HepG2 (cell line): Measurements from ENCODE around the gene SF3A2. TPM values are rescaled to one million over a fixed set of nuclear protein-coding genes. Genes with fewer than 3 reads are reported as not detected.

Experiments used
- ATAC-seq: fragments of 200-7000 bp; cut with Tn5 transposase; 3 replicates; pipeline ENCODE4 v1.9.1; 2020; ENCODE audit warnings: mild to moderate bottlenecking, moderate library complexity
- BruUV-seq: library from RNA; stranded (reverse); fragments of 400-500 nt; replicated peaks from 2 replicates; lab custom pipeline; 2021; lab: Mats Ljungman, UMichigan
- CTCF ChIA-PET: fragments of 300-600 bp; formaldehyde crosslinking; extraction: SDS; loops from one replicate; lab custom pipeline; 2021; ENCODE audit warnings: low total read pairs, inconsistent platforms, low intra/inter-chr PET ratio; lab: Yijun Ruan, JAX
- POLR2A ChIA-PET: fragments of 350-600 bp; sonication (Branson Sonifier 250); formaldehyde crosslinking; loops from one replicate; lab custom pipeline; 2020; ENCODE audit warnings: antibody characterized with exemption, inconsistent platforms; lab: Yijun Ruan, JAX
- DNase-seq: peaks from one replicate; pipeline ENCODE4 v3.0.0-alpha.2; 2015; ENCODE audit warnings: low spot score
- FAIRE-seq: peaks from 3 replicates; lab custom pipeline; 2011; peaks lifted over from hg19 to GRCh38; lab: Jason Lieb, UNC
- H2AFZ ChIP-seq: one replicate; pipeline ENCODE4 v1.6.1; 2011; ENCODE audit warnings: low read length, inconsistent platforms
- H3K27ac ChIP-seq: fragments of 300-600 bp; 3 replicates; pipeline ENCODE4 v1.8.0; 2011; ENCODE audit warnings: mixed run types, mild to moderate bottlenecking, mixed read lengths, low read length, inconsistent platforms; ENCODE audit not compliant: insufficient read depth; ENCODE audit errors: extremely low read length
- H3K27me3 ChIP-seq, 2 experiments: fragments of 200-600 bp in 1 of 2; 2 replicates in 1 of 2; 3 replicates in 1 of 2; pipeline versions ENCODE4 v1.6.0 to v1.8.0; 2011; ENCODE audit warnings: low read length in 2 of 2, mild to moderate bottlenecking in 2 of 2, moderate library complexity in 2 of 2, inconsistent platforms in 1 of 2; ENCODE audit not compliant: insufficient read depth in 2 of 2, control insufficient read depth in 1 of 2
- H3K36me3 ChIP-seq, 2 experiments: fragments of 200-600 bp in 1 of 2; replicated peaks in 1 of 2; 2 replicates in 1 of 2; 3 replicates in 1 of 2; pipeline versions ENCODE4 v1.5.1 to v1.8.0; 2011; ENCODE audit warnings: low read length in 2 of 2, inconsistent platforms in 1 of 2; ENCODE audit not compliant: insufficient read depth in 2 of 2, control insufficient read depth in 1 of 2
- H3K4me1 ChIP-seq: 2 replicates; pipeline ENCODE4 v1.5.1; 2012; ENCODE audit warnings: low read length, inconsistent platforms; ENCODE audit not compliant: insufficient read depth
- H3K4me2 ChIP-seq: 2 replicates; pipeline ENCODE4 v1.6.0; 2011; ENCODE audit warnings: low read depth, low read length, inconsistent platforms
- H3K4me3 ChIP-seq, 3 experiments: fragments of 200-600 bp in 1 of 3; sonication (generic), shearing (Covaris generic) in 1 of 3; replicated peaks in 1 of 3; 2 replicates each; pipeline ENCODE4 v1.5.1; 2011 to 2016; ENCODE audit warnings: low read length in 3 of 3, inconsistent platforms in 2 of 3, low read depth in 2 of 3, mild to moderate bottlenecking in 2 of 3, control low read depth in 1 of 3, mixed read lengths in 1 of 3; ENCODE audit not compliant: insufficient read depth in 1 of 3
- H3K79me2 ChIP-seq: one replicate; pipeline ENCODE4 v1.6.1; 2011; ENCODE audit warnings: low read length, inconsistent platforms; ENCODE audit not compliant: insufficient read depth
- H3K9ac ChIP-seq: 2 replicates; pipeline ENCODE4 v1.6.0; 2011; ENCODE audit warnings: mild to moderate bottlenecking, low read depth, low read length, inconsistent platforms; ENCODE audit not compliant: insufficient read depth
- H3K9me3 ChIP-seq: 2 replicates; pipeline ENCODE4 v1.5.1; 2012; ENCODE audit warnings: mild to moderate bottlenecking, low read length
- H4K20me1 ChIP-seq: 2 replicates; pipeline ENCODE4 v1.6.0; 2011; ENCODE audit warnings: inconsistent platforms, mild to moderate bottlenecking, low read length, moderate library complexity; ENCODE audit not compliant: insufficient read depth
- ATF4 ChIP-seq, 2 experiments: fragments of 450-650 bp in 1 of 2; sonication (generic) in 1 of 2; formaldehyde crosslinking; IDR thresholded peaks; 2 replicates each; pipeline versions ENCODE4 v1.5.0 to v1.8.0; 2020 to 2022; ENCODE audit warnings: mild to moderate bottlenecking in 1 of 2, missing genetic modification reagents in 1 of 2
- DZIP1 ChIP-seq: sonication (generic); formaldehyde crosslinking; IDR thresholded peaks from 2 replicates; pipeline ENCODE4 v1.5.0; 2020; ENCODE audit warnings: mild to moderate bottlenecking, missing genetic modification reagents
- GABPA ChIP-seq, 2 experiments: IDR thresholded peaks; 2 replicates each; pipeline ENCODE4 v1.6.1; 2011 to 2016; ENCODE audit warnings: low read depth in 2 of 2, low read length in 1 of 2, missing biosample characterization in 1 of 2, missing genetic modification characterization in 1 of 2
- MTERF4 ChIP-seq: sonication (generic); formaldehyde crosslinking; IDR thresholded peaks from 2 replicates; pipeline ENCODE4 v1.8.0; 2023; ENCODE audit warnings: mild to moderate bottlenecking, missing genetic modification reagents
- SAP130 ChIP-seq: IDR thresholded peaks from 2 replicates; pipeline ENCODE4 v1.6.1; 2016; ENCODE audit warnings: low read depth
- TFE3 ChIP-seq: IDR thresholded peaks from 2 replicates; pipeline ENCODE4 v1.6.1; 2016
- THAP8 ChIP-seq: sonication (generic); formaldehyde crosslinking; IDR thresholded peaks from 2 replicates; pipeline ENCODE4 v1.5.1; 2020; ENCODE audit warnings: missing genetic modification reagents, mild to moderate bottlenecking, borderline replicate concordance
- TOE1 ChIP-seq: sonication (generic); formaldehyde crosslinking; IDR thresholded peaks from 2 replicates; pipeline ENCODE4 v1.4.0; 2020; ENCODE audit warnings: mild to moderate bottlenecking, missing genetic modification reagents
- WGBS: methylation state at CpG from one replicate; pipeline ENCODE4 v1.1.6; 2017; ENCODE audit warnings: low lambda C conversion rate; 5-methylcytosine and 5-hydroxymethylcytosine counted together
- in situ Hi-C: cut with HindIII; loops from 2 replicates; pipeline ENCODE4 v1.10.0; 2017; ENCODE audit warnings: low pct_unique_long_range_greater_than_20kb; ENCODE audit not compliant: extremely low pct_ligation_motif_present
- intact Hi-C: fragments of 100-400 bp; cut with micrococcal nuclease; formaldehyde crosslinking; loops from one replicate; pipeline ENCODE4 v1.10.0; 2022; ENCODE audit not compliant: unreplicated experiment
- polyA plus RNA-seq, 8 experiments: library from polyadenylated mRNA; depleted of rRNA in 3 of 8; stranded (reverse) in 7 of 8; unstranded in 1 of 8; fragments of >200 nt; fragmentation: Illumina TruSeq in 4 of 8; extraction: Trizol in 4 of 8; gene quantifications; 2 replicates each; pipeline versions ENCODE4 v1.2.1 to v1.2.3, GENCODE V29; 2011 to 2016; ENCODE audit warnings: low read depth in 4 of 8, missing spikeins in 1 of 8, mixed read lengths in 1 of 8; ENCODE audit not compliant: insufficient read depth in 1 of 8
- total RNA-seq, 5 experiments: library from RNA; depleted of rRNA; stranded (reverse); fragments of >200 nt; fragmentation: Illumina TruSeq; extraction: Trizol; gene quantifications; 2 replicates each; pipeline ENCODE4 v1.2.3, GENCODE V29; 2016; ENCODE audit warnings: low read depth in 1 of 5

Gene SF3A2
- total and polyA plus RNA-seq, 2 of the 13 experiments (the other 11 are each of a cell fraction or from before 2014, with no cell fraction given): 8.6 to 8.8 TPM

- no TSS peak for BruUV-seq
- in situ Hi-C loops (no loop called here), intact Hi-C loops (no loop called here)
- Histone ChIP-seq H3K9me3 (no peaks in the 10 kb centered on the region), H3K27me3 (no peaks in the 10 kb centered on the region), H3K9ac (peak overlapping the region; percentile 6; the same call in 1 of the 2 replicates), H2AFZ (no peak overlapping the region), H4K20me1 (peaks cover 39% of the 10 kb centered on the region), H3K4me3 (no peak overlapping the region), H3K4me2 (no peak overlapping the region; the same call in 1 of the 2 replicates), H3K79me2 (peaks cover 53% of the 10 kb centered on the region), H3K27ac (no peak overlapping the region), H3K4me1 (peaks cover 57% of the 10 kb centered on the region), H3K36me3 (peaks cover 25 to 50% of the 10 kb centered on the region in 2 experiments; a peak in 4 of 5 replicates)
- ChIA-PET CTCF (no interaction called here), POLR2A (interaction anchor here (0.8 to 1.5 kb wide), 4 partner anchors 8 to 23 kb away, joined by 3 to 9 read pairs (median 4); no protein-coding TSS in a partner anchor)
- DNase-seq (no peak), FAIRE-seq (no peak), ATAC-seq (no peak)
- WGBS: 82% methylated on average over 15 of the region's 32 CpGs
- TF ChIP-seq MTERF4 (CRISPR knock-in tag) (no peak), ATF4 (CRISPR knock-in tag; IDR thresholded peaks at IDR 0.05) (no peak), TFE3 (CRISPR knock-in tag) (no peak), TOE1 (CRISPR knock-in tag) (no peak), SAP130 (no peak), DZIP1 (CRISPR knock-in tag) (no peak), THAP8 (CRISPR knock-in tag) (no peak), GABPA (IDR thresholded peaks at IDR 0.05; ENCODE audit: low read depth, low read length) (peak; percentile 4; the same call in 1 of the 2 replicates), GABPA (CRISPR knock-in tag; IDR thresholded peaks at IDR 0.05; ENCODE audit: low read depth) (no peak)
Observed at GRCh38 chr19:2243274-2244124, 6.9 kb downstream of the SF3A2 start.
